AG04449 (cell line): ENCODE results near the gene DDIT3.
"Not testable (repeated sequence)": the region's sequence is repeated elsewhere in the genome, so short reads cannot be mapped to it uniquely, and the experiment has no call there.

Source experiments
- CTCF ChIA-PET: fragments of 350-600 bp; formaldehyde crosslinking; extraction: SDS; loops from one replicate; lab custom pipeline; 2021; ENCODE audit warnings: antibody characterized with exemption; lab: Yijun Ruan, JAX
- POLR2A ChIA-PET: fragments of 400-600, 350-600 bp; formaldehyde crosslinking; extraction: SDS; loops from one replicate; lab custom pipeline; 2020; ENCODE audit warnings: antibody characterized with exemption, inconsistent platforms; lab: Yijun Ruan, JAX
- DNase-seq: peaks from one replicate; pipeline ENCODE4 v3.0.0-alpha.2; 2010; ENCODE audit warnings: low read depth, low spot score
- H3K4me3 ChIP-seq: 2 replicates; pipeline ENCODE4 v1.5.1; 2011; ENCODE audit warnings: low read depth, mild to moderate bottlenecking, control low read depth, low read length
- TF ChIP-seq, protein P1 (sequence below): IDR thresholded peaks from one replicate; pipeline ENCODE4 v1.5.1; 2011; ENCODE audit warnings: mild to moderate bottlenecking, moderate library complexity, low read length, control low read depth, inconsistent platforms; ENCODE audit not compliant: insufficient read depth; ENCODE audit errors: missing control alignments

The DDIT3 gene

GRCh38 chr12:57520053-57520818 lies at the start of gene DDIT3:
Gene DDIT3 (minus strand): TSS chr12:57520514. CDS start chr12:57517406, 3,108 bp downstream.
- DNase-seq = peak; percentile 85
- peak within 1 kb of the TSS; percentile 100 for H3K4me3 ChIP-seq
- POLR2A ChIA-PET = interaction anchor here (0.6 to 3.0 kb wide), 15 partner anchors 9 to 270 kb away, joined by 3 to 12 read pairs (median 3); partner anchors contain the start of genes ARHGEF25, DCTN2, INHBE and MARS1
- TF ChIP-seq, protein P1, sequence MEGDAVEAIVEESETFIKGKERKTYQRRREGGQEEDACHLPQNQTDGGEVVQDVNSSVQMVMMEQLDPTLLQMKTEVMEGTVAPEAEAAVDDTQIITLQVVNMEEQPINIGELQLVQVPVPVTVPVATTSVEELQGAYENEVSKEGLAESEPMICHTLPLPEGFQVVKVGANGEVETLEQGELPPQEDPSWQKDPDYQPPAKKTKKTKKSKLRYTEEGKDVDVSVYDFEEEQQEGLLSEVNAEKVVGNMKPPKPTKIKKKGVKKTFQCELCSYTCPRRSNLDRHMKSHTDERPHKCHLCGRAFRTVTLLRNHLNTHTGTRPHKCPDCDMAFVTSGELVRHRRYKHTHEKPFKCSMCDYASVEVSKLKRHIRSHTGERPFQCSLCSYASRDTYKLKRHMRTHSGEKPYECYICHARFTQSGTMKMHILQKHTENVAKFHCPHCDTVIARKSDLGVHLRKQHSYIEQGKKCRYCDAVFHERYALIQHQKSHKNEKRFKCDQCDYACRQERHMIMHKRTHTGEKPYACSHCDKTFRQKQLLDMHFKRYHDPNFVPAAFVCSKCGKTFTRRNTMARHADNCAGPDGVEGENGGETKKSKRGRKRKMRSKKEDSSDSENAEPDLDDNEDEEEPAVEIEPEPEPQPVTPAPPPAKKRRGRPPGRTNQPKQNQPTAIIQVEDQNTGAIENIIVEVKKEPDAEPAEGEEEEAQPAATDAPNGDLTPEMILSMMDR = no peak
- CTCF ChIA-PET = interaction anchor here (0.7 kb wide), 1 partner anchor 61 kb away, joined by 3 read pairs; the partner anchor contains the start of gene GLI1

DNA sequence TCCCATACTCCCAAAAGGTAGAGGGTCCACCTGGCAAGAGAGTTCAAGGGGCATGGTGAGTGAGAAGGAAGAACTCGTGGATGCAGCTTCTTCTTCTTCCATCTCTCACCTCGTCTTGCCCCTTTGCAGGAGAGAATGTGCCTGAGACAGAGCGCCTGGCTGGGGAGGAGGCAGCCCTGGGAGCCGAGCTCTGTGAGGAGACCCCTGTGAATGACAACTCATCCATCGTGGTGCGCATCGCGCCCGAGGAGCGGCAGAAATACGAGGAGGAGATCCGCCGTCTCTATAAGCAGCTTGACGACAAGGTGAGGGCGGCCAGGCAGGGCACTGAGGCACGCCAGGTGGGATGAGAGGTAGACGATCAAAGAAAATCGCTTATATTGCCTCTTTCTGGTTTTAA lies 49.5 kb upstream of the DDIT3 start:
- no peak overlapping the region for H3K4me3 ChIP-seq
- ChIA-PET POLR2A (no interaction called here), CTCF (interaction anchor here (16.4 kb wide), 1 partner anchor 13 kb away, joined by 214 read pairs; no protein-coding TSS in a partner anchor)
- TF ChIP-seq, protein P1 = no peak
- DNase-seq = no peak

DNA sequence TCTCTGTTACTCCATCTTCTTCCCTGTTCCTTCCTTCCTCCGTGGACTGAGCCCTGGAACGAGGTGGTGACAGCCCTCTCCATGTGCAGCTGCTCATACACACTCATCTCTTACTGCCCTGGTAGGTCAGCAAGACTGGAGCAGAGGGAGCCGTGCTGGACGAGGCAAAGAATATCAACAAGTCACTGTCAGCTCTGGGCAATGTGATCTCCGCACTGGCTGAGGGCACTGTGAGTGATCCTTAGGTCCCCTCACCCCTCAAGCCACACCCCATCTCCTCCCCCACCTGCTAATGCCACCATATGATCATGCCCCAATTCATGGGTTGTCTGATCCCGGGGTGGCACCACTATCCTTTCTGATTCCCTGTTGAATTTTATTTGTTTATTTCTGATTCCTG lies 48.5 kb upstream of the DDIT3 start:
- ChIA-PET CTCF (interaction anchor here (16.4 kb wide), 1 partner anchor 14 kb away, joined by 214 read pairs; no protein-coding TSS in a partner anchor), POLR2A (no interaction called here)
- TF ChIP-seq, protein P1 = no peak
- no peak overlapping the region for H3K4me3 ChIP-seq
- DNase-seq = no peak

DNA sequence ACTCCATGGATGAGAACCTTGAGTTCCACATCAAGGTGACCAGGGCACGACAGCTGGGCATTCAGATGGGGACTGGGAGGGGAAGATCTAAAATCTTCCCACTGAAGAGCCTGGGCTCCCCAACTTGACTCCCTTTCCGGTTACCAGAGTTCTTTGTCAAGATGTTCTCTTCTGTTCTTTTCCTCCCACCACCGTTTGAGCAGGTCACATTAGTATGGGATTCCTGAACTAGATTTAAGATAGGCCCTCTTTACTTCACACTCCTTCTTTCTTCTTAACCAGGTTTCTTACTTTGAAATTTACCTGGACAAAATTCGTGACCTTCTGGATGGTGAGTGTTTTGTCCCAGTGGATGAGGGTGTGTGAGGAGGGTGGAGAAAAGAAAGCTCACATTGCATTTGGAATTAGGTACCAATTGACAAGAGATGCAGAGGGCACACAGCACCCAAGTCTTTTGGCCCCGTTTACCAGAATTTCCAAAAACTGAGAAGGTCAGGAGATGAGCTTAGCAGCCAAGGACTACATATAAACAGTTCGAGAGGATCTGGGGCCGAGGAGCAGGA lies 43.9 kb upstream of the DDIT3 start:
- ChIA-PET CTCF (interaction anchor here (1.0 to 16.4 kb wide), 3 partner anchors 11 to 69 kb away, joined by 3 to 214 read pairs (median 3); partner anchors contain the start of gene B4GALNT1), POLR2A (no interaction called here)
- DNase-seq = no peak
- TF ChIP-seq, protein P1 = no peak
- no peak overlapping the region for H3K4me3 ChIP-seq

DNA sequence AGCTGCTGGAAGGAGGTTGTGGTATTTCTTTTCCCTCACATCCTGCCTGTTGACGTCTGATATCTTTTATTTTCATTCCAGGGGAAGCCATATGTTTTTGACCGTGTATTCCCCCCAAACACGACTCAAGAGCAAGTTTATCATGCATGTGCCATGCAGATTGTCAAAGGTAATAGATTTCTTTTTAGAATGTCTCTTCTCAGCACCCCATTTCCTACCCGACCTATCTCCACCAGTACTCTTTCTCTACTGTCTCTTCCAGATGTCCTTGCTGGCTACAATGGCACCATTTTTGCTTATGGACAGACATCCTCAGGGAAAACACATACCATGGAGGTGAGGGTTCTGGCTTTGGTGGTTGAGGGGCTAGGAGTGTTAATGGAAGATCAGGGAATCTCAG lies 43.0 kb upstream of the DDIT3 start:
- DNase-seq = no peak
- no peak overlapping the region for H3K4me3 ChIP-seq
- ChIA-PET CTCF (interaction anchor here (1.0 to 16.4 kb wide), 4 partner anchors 10 to 69 kb away, joined by 3 to 214 read pairs (median 3); partner anchors contain the start of genes B4GALNT1 and DCTN2), POLR2A (no interaction called here)
- TF ChIP-seq, protein P1 = no peak

- H3K4me3 ChIP-seq, POLR2A ChIA-PET, DNase-seq: not testable (repeated sequence)
- CTCF ChIA-PET = interaction anchor here (16.4 kb wide), 1 partner anchor 22 kb away, joined by 214 read pairs; no protein-coding TSS in a partner anchor
Measured at GRCh38 chr12:57561117-57561516, 40.8 kb upstream of the DDIT3 start.
